Measurements from ENCODE around the gene DTNBP1. TPM values are rescaled to one million over a fixed set of nuclear protein-coding genes. Genes with fewer than 3 reads are reported as not detected.

Gene DTNBP1
- total and polyA plus RNA-seq, 2 of the 8 experiments (the other 6 are each of a cell fraction or from before 2014, with no cell fraction given), result 13.5 to 22.1 TPM

- H2BK20ac ChIP-seq (ENCODE audit: low read length), result no peak overlapping the region
- H3K36me3 ChIP-seq (ENCODE audit: control insufficient read depth in 2 of 4, insufficient read depth in 4 of 4, low read length in 3 of 4), result peaks cover 21 to 99% (median 72%) of the 10 kb centered on the region in 4 experiments
- FAIRE-seq (no peak), DNase-seq (ENCODE audit: low read depth in 1 of 2, low spot score in 2 of 2) (no peak)
- H4K20me1 ChIP-seq (replicated peaks in 1 of 2; ENCODE audit: control insufficient read depth in 1 of 2, insufficient read depth in 2 of 2, low read length in 2 of 2), result peaks cover 5 to 27% of the 10 kb centered on the region in 2 experiments
- no peak overlapping the region for H3K9ac ChIP-seq (replicated peaks in 1 of 4; ENCODE audit: extremely low read depth in 1 of 4, low read depth in 3 of 4, low read length in 3 of 4)
- peaks cover 0 to 7% of the 10 kb centered on the region in 2 experiments; a peak in 1 of 4 replicates for H3K79me2 ChIP-seq (ENCODE audit: control insufficient read depth in 1 of 2, insufficient read depth in 2 of 2, low read length in 2 of 2)
- no peak overlapping the region for H3K56ac ChIP-seq (replicated peaks; ENCODE audit: insufficient read length, low read depth, low read length)
- H4K91ac ChIP-seq (replicated peaks; ENCODE audit: insufficient read length, low read length), result no peak overlapping the region
- H3K4me3 ChIP-seq (ENCODE audit: extremely low read depth in 1 of 4, insufficient read depth in 2 of 4, low read depth in 3 of 4, low read length in 4 of 4), result no peak overlapping the region
- no peak overlapping the region for H2BK12ac ChIP-seq (ENCODE audit: low read depth, low read length)
- no peak for TF ChIP-seq GTF2F1 (IDR thresholded peaks at IDR 0.05; ENCODE audit: borderline replicate concordance, low read depth, low read length)
- TF ChIP-seq POLR2A (IDR thresholded peaks at IDR 0.05; ENCODE audit: control extremely low read depth in 1 of 2, low read depth in 2 of 2, low read length in 2 of 2), result peak in 1 of 2 experiments; percentile 17; a peak in 1 of 3 replicates
- peak; percentile 67; the same call in 1 of the 2 replicates for TF ChIP-seq POLR2AphosphoS5 (IDR thresholded peaks at IDR 0.05; ENCODE audit: low read depth, low read length)
- H2AK5ac ChIP-seq (ENCODE audit: low read depth, low read length), result no peak overlapping the region
- no peak overlapping the region for H3K14ac ChIP-seq (ENCODE audit: insufficient read length)
- ChIA-PET POLR2A (ENCODE audit: partially characterized antibody) (interaction anchor here (0.7 kb wide), 1 partner anchor 16 kb away, joined by 3 read pairs; no protein-coding TSS in a partner anchor), CTCF (ENCODE audit: partially characterized antibody) (interaction anchor here (0.6 to 3.4 kb wide), 3 partner anchors 8 to 331 kb away, joined by 3 to 24 read pairs (median 5); no protein-coding TSS in a partner anchor)
- no peak overlapping the region for H2BK120ac ChIP-seq (replicated peaks; ENCODE audit: low read depth, low read length)
- H3K9me3 ChIP-seq (ENCODE audit: insufficient read depth in 2 of 2, low read depth in 1 of 2, low read length in 1 of 2), result peaks cover 6 to 7% of the 10 kb centered on the region in 2 experiments; a peak in 3 of 4 replicates
- H3K23ac ChIP-seq (ENCODE audit: insufficient read length), result no peak overlapping the region
- WGBS, 2 experiments (ENCODE audit: extremely low coverage in 1 of 2, insufficient coverage in 1 of 2, insufficient read length in 1 of 2, insufficient replicate concordance in 2 of 2, low coverage in 1 of 2, low lambda C conversion rate in 2 of 2, missing lambda C conversion rate in 1 of 2), result 96% methylated on average over 10 of the region's 10 CpGs; no CpG with 5 or more reads in 1 of the 2 experiments
- H3K27ac ChIP-seq (ENCODE audit: low read depth, low read length), result no peak overlapping the region
- no peak overlapping the region for H4K5ac ChIP-seq (ENCODE audit: insufficient read length, low read depth, low read length)
- no peak overlapping the region for H2BK15ac ChIP-seq (ENCODE audit: low read length)
- peaks cover 5% of the 10 kb centered on the region; the same call in 1 of the 2 replicates for H3K79me1 ChIP-seq (ENCODE audit: low read depth, low read length)
- no peak overlapping the region for H3K4ac ChIP-seq (replicated peaks; ENCODE audit: insufficient read length, low read depth, low read length)
- H3K4me2 ChIP-seq (ENCODE audit: insufficient read depth in 1 of 2, low read depth in 2 of 2, low read length in 2 of 2), result no peak overlapping the region
- H2AFZ ChIP-seq (ENCODE audit: low read length), result no peak overlapping the region
- H2BK5ac ChIP-seq (ENCODE audit: low read depth, low read length), result no peak overlapping the region
- no peaks in the 10 kb centered on the region for H3K23me2 ChIP-seq (ENCODE audit: low read depth, low read length)
- H3K27me3 ChIP-seq (replicated peaks in 1 of 4; ENCODE audit: control insufficient read depth in 3 of 4, extremely low read depth in 1 of 4, insufficient read depth in 3 of 4, low read length in 3 of 4), result no peaks in the 10 kb centered on the region
- H3K4me1 ChIP-seq (replicated peaks in 1 of 4; ENCODE audit: control insufficient read depth in 3 of 4, insufficient read depth in 4 of 4, low read length in 3 of 4), result no peaks in the 10 kb centered on the region; a peak in 1 of 7 replicates
- peak overlapping the region; percentile 29; the same call in 1 of the 2 replicates for H4K8ac ChIP-seq (ENCODE audit: extremely low read depth, insufficient read depth, low read length)
- H3K18ac ChIP-seq (ENCODE audit: extremely low read depth, low read length), result no peak overlapping the region
Observed at GRCh38 chr6:15518878-15519277, 143.9 kb downstream of the DTNBP1 start.
